Endothelial cell of umbilical vein (primary cell): ENCODE measurements around the gene B4GALT7. TPM values are rescaled to one million over a fixed set of nuclear protein-coding genes. Genes with fewer than 3 reads are reported as not detected.
A peak's percentile ranks its signal among the peaks of the same experiment; 100 is the strongest.

ENCODE experiments used
- BruUV-seq: library from RNA; stranded (reverse); fragments of 400-500 nt; replicated peaks from 2 replicates; lab custom pipeline; 2021; lab: Mats Ljungman, UMichigan
- CTCF ChIA-PET: fragments of 300-600, 350-600 bp; sonication (Branson Sonifier 250); formaldehyde crosslinking; loops from one replicate; lab custom pipeline; 2021; ENCODE audit warnings: antibody characterized with exemption, inconsistent platforms; lab: Charles Lee
- POLR2A ChIA-PET: fragments of 300-600, 350-600 bp; sonication (Branson Sonifier 250); formaldehyde crosslinking; loops from one replicate; lab custom pipeline; 2021; ENCODE audit warnings: antibody characterized with exemption, inconsistent platforms; lab: Charles Lee
- DNase-seq: peaks from one replicate; pipeline ENCODE4 v3.0.0-alpha.2; 2011; ENCODE audit warnings: low read depth, low spot score
- FAIRE-seq: peaks from 2 replicates; lab custom pipeline; 2011; peaks lifted over from hg19 to GRCh38; lab: Jason Lieb, UNC
- H2AFZ ChIP-seq: 2 replicates; pipeline ENCODE4 v1.6.0; 2012; ENCODE audit warnings: low read depth, low read length, control low read depth, inconsistent platforms
- H3K27ac ChIP-seq: 2 replicates; pipeline ENCODE4 v1.5.1; 2011; ENCODE audit warnings: low read depth, mild to moderate bottlenecking, control low read depth, low read length, moderate library complexity; ENCODE audit not compliant: insufficient read depth
- H3K27me3 ChIP-seq, 2 experiments: 2 replicates each; pipeline versions ENCODE4 v1.6.0 to v1.6.1; 2011; ENCODE audit warnings: low read length in 2 of 2, mixed read lengths in 1 of 2; ENCODE audit not compliant: control insufficient read depth in 2 of 2, insufficient read depth in 2 of 2
- H3K36me3 ChIP-seq, 2 experiments: 2 replicates in 1 of 2; 3 replicates in 1 of 2; pipeline ENCODE4 v1.5.1; 2011; ENCODE audit warnings: low read length in 2 of 2, mild to moderate bottlenecking in 1 of 2, moderate library complexity in 1 of 2; ENCODE audit not compliant: control insufficient read depth in 2 of 2, insufficient read depth in 2 of 2; ENCODE audit errors: extremely low read depth in 1 of 2
- H3K4me1 ChIP-seq: 3 replicates; pipeline ENCODE4 v1.5.1; 2011; ENCODE audit warnings: mild to moderate bottlenecking, low read length; ENCODE audit not compliant: control insufficient read depth, insufficient read depth; ENCODE audit errors: extremely low read depth
- H3K4me2 ChIP-seq: 2 replicates; pipeline ENCODE4 v1.6.1; 2011; ENCODE audit warnings: low read length, control low read depth, mixed read lengths; ENCODE audit not compliant: insufficient read depth
- H3K4me3 ChIP-seq, 3 experiments: fragments of 200-600 bp in 1 of 3; sonication (generic), shearing (Covaris generic) in 1 of 3; replicated peaks in 1 of 3; 2 replicates each; pipeline ENCODE4 v1.5.1; 2011 to 2016; ENCODE audit warnings: control low read depth in 3 of 3, low read length in 3 of 3, mild to moderate bottlenecking in 2 of 3, inconsistent platforms in 1 of 3, low read depth in 1 of 3, moderate library complexity in 1 of 3; ENCODE audit not compliant: insufficient read depth in 1 of 3
- H3K79me2 ChIP-seq: 2 replicates; pipeline ENCODE4 v1.6.0; 2012; ENCODE audit warnings: low read length, inconsistent platforms; ENCODE audit not compliant: control insufficient read depth, insufficient read depth
- H3K9ac ChIP-seq: replicated peaks from 2 replicates; pipeline ENCODE3; 2011; ENCODE audit warnings: low read length, control low read depth; ENCODE audit not compliant: insufficient read depth; ENCODE audit errors: extremely low read depth
- H3K9me1 ChIP-seq: replicated peaks from 3 replicates; pipeline ENCODE4 v1.6.0; 2011; ENCODE audit warnings: mild to moderate bottlenecking, low read length; ENCODE audit not compliant: control insufficient read depth, insufficient read depth; ENCODE audit errors: extremely low read depth
- H3K9me3 ChIP-seq: replicated peaks from 2 replicates; pipeline ENCODE4 v1.5.1; 2012; ENCODE audit warnings: low read length, inconsistent platforms; ENCODE audit not compliant: control insufficient read depth, insufficient read depth
- H4K20me1 ChIP-seq: replicated peaks from 2 replicates; pipeline ENCODE3; 2011; ENCODE audit warnings: mild to moderate bottlenecking, low read length; ENCODE audit not compliant: control insufficient read depth, insufficient read depth; ENCODE audit errors: extremely low read depth
- FOS ChIP-seq: IDR thresholded peaks from 2 replicates; pipeline ENCODE4 v1.6.1; 2011; ENCODE audit warnings: mild to moderate bottlenecking, low read length, moderate library complexity, borderline replicate concordance; ENCODE audit not compliant: insufficient read depth
- GATA2 ChIP-seq: IDR thresholded peaks from 2 replicates; pipeline ENCODE4 v1.7.0; 2011; ENCODE audit warnings: low read depth, mild to moderate bottlenecking, moderate library complexity, mixed read lengths, low read length; ENCODE audit not compliant: insufficient read length, insufficient read depth
- POLR2A ChIP-seq: IDR thresholded peaks from 2 replicates; pipeline ENCODE4 v1.6.1; 2012; ENCODE audit warnings: low read depth, mild to moderate bottlenecking, control low read depth, low read length
- dilution Hi-C: fragments of 300-500 bp; cut with MboI; formaldehyde crosslinking; loops from one replicate; pipeline ENCODE4 v1.15.0; 2019; ENCODE audit warnings: low sequenced_read_pairs; ENCODE audit not compliant: extremely low pct_ligation_motif_present
- intact Hi-C: fragments of 100-400 bp; cut with micrococcal nuclease; formaldehyde crosslinking; loops from one replicate; pipeline ENCODE4 v1.10.0; 2022
- polyA plus RNA-seq, 4 experiments: library from polyadenylated mRNA; depleted of rRNA in 3 of 4; stranded (reverse) in 3 of 4; unstranded in 1 of 4; fragments of >200 nt; gene quantifications; 2 replicates each; pipeline versions ENCODE4 v1.2.1 to v1.2.3, GENCODE V29; 2011 to 2012; ENCODE audit warnings: missing spikeins in 1 of 4
- total RNA-seq: library from RNA; stranded (reverse); gene quantifications from 2 replicates; pipeline ENCODE4 v1.2.3, GENCODE V29; 2021
- TF ChIP-seq, protein P1 (sequence below): IDR thresholded peaks from 2 replicates; pipeline ENCODE4 v1.6.1; 2011; ENCODE audit not compliant: insufficient read depth, insufficient read length
- TF ChIP-seq, protein P2 (sequence below), 2 donors: IDR thresholded peaks; 1 replicate in 1 of 2; 2 replicates in 1 of 2; pipeline ENCODE4 v1.5.1; 2011; ENCODE audit warnings: low read length in 2 of 2, mild to moderate bottlenecking in 2 of 2, moderate library complexity in 2 of 2, control low read depth in 1 of 2, inconsistent platforms in 1 of 2, low read depth in 1 of 2; ENCODE audit not compliant: insufficient read depth in 1 of 2; ENCODE audit errors: extremely low read depth in 1 of 2

Gene B4GALT7
- total and polyA plus RNA-seq, 2 donors (not counting 3 experiments of a cell fraction or from before 2014, with no cell fraction given), result 35.1 to 78.9 TPM

DNA sequence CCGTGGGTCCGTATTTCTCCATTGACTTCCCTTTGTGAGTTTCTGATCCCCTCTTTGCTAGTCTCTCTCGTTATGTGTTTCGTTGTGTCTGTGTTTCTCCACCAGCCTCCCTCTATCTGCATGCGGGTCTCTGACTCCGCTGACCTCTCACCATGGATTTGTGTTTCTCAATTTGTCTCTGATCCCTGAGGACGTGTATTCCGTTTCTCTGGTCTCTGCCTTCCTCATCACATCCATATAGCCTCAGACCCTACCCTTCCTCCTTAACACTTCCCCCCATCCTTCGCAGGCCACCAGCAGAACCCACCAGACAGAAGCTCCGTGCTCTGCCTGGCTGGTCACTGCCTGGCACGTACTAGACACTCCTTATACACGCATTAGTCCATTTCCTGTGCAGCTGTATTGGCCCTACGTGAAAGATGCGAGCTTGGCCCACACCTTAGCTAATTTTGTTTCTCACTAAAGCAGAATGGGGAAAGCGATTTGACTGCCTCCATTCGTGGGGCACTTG is 631 bp downstream of the B4GALT7 start:
- Histone ChIP-seq H3K79me2 (peaks cover 5% of the 10 kb centered on the region), H3K9me1 (no peaks in the 10 kb centered on the region), H3K27ac (peak overlapping the region; percentile 61), H4K20me1 (no peaks in the 10 kb centered on the region), H3K9me3 (no peaks in the 10 kb centered on the region), H3K4me2 (peak overlapping the region; percentile 86), H3K36me3 (peaks cover 5 to 13% of the 10 kb centered on the region in 2 experiments), H3K9ac (peak overlapping the region; percentile 87), H3K4me3 (peak overlapping the region; percentile 73 to 90 (median 77)), H3K27me3 (no peaks in the 10 kb centered on the region), H3K4me1 (peaks cover 14% of the 10 kb centered on the region), H2AFZ (peak overlapping the region; percentile 45)
- intact Hi-C loops, result loop anchor here (1.0 to 2.0 kb wide), 3 partner anchors 8 to 552 kb away; partner anchors contain the start of genes NHP2 and TMED9
- TF ChIP-seq, protein P1, sequence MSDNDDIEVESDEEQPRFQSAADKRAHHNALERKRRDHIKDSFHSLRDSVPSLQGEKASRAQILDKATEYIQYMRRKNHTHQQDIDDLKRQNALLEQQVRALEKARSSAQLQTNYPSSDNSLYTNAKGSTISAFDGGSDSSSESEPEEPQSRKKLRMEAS, result no peak
- TF ChIP-seq POLR2A, result no peak
- no peak for TF ChIP-seq FOS
- no peak for TF ChIP-seq GATA2
- TF ChIP-seq, protein P2, sequence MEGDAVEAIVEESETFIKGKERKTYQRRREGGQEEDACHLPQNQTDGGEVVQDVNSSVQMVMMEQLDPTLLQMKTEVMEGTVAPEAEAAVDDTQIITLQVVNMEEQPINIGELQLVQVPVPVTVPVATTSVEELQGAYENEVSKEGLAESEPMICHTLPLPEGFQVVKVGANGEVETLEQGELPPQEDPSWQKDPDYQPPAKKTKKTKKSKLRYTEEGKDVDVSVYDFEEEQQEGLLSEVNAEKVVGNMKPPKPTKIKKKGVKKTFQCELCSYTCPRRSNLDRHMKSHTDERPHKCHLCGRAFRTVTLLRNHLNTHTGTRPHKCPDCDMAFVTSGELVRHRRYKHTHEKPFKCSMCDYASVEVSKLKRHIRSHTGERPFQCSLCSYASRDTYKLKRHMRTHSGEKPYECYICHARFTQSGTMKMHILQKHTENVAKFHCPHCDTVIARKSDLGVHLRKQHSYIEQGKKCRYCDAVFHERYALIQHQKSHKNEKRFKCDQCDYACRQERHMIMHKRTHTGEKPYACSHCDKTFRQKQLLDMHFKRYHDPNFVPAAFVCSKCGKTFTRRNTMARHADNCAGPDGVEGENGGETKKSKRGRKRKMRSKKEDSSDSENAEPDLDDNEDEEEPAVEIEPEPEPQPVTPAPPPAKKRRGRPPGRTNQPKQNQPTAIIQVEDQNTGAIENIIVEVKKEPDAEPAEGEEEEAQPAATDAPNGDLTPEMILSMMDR (IDR thresholded peaks at IDR 0.05; ENCODE audit: extremely low read depth in 1 of 2, insufficient read depth in 1 of 2, low read depth in 1 of 2, low read length in 2 of 2), result no peak
- ChIA-PET CTCF (interaction anchor here (1.3 kb wide), 1 partner anchor 39 kb away, joined by 5 read pairs; no protein-coding TSS in a partner anchor), POLR2A (no interaction called here)
- DNase-seq (peak; percentile 54), FAIRE-seq (peak; percentile 72)
- dilution Hi-C loops, result no loop called here
- TSS peak; percentile 64 for BruUV-seq
